Measurements from ENCODE around the gene DNAAF5. TPM values are rescaled to one million over a fixed set of nuclear protein-coding genes. Genes with fewer than 3 reads are reported as not detected.

DNAAF5 gene
- total RNA-seq, 2 experiments from 2014 or later: 42.6 to 58.5 TPM

- peaks cover 35% of the 10 kb centered on the region for H3K4me1 ChIP-seq (ENCODE audit: insufficient read depth, low read length, poor library complexity, severe bottlenecking)
- intact Hi-C loops (cut with micrococcal nuclease; ENCODE audit: unreplicated experiment): loop anchor here (1.0 to 5.0 kb wide), 2 partner anchors 60 to 89 kb away; partner anchors contain the start of genes DNAAF5, GET4 and PRKAR1B
- H3K27ac ChIP-seq (ENCODE audit: low read depth, low read length, poor library complexity, severe bottlenecking): no peak overlapping the region
- no TSS peak for BruUV-seq (replicated peaks)
- no peaks in the 10 kb centered on the region for H3K9me3 ChIP-seq (ENCODE audit: low read length)
- peak; percentile 99 for DNase-seq (ENCODE audit: low spot score)
- no peaks in the 10 kb centered on the region for H3K9me2 ChIP-seq (ENCODE audit: insufficient read depth, low read length)
- H3K4me3 ChIP-seq (ENCODE audit: low read depth, low read length, poor library complexity, severe bottlenecking): peak overlapping the region; percentile 84
- H2AFZ ChIP-seq (ENCODE audit: low read length): peak overlapping the region; percentile 77; the same call in 1 of the 2 replicates
- peaks cover 16% of the 10 kb centered on the region for H4K20me1 ChIP-seq (ENCODE audit: insufficient read depth, low read length)
- ChIA-PET CTCF (ENCODE audit: unreplicated experiment) (no interaction called here), POLR2A (interaction anchor here (0.6 to 1.1 kb wide), 4 partner anchors 10 to 26 kb away, joined by 3 to 7 read pairs (median 4); no protein-coding TSS in a partner anchor)
- TF ChIP-seq EZH2phosphoT487 (IDR thresholded peaks at IDR 0.05; ENCODE audit: borderline replicate concordance, low read depth, low read length) (no peak), CTCF (conservative IDR thresholded peaks at IDR 0.05; ENCODE audit: low read length) (no peak)
- peaks cover 43% of the 10 kb centered on the region for H3K79me2 ChIP-seq (ENCODE audit: insufficient read depth, low read depth, low read length)
- peak overlapping the region; percentile 97 for H3K4me2 ChIP-seq (ENCODE audit: low read length)
- H3K36me3 ChIP-seq (ENCODE audit: insufficient read depth, low read length): peaks cover 8% of the 10 kb centered on the region
These were observed 89.8 kb downstream of the DNAAF5 start for GRCh38 chr7:816300-816750.

- POLR2A ChIA-PET: interaction anchor here (0.6 to 1.1 kb wide), 3 partner anchors 17 to 27 kb away, joined by 3 to 7 read pairs (median 4); no protein-coding TSS in a partner anchor
- intact Hi-C loops (cut with micrococcal nuclease; ENCODE audit: unreplicated experiment): loop anchor here (1.0 to 5.0 kb wide), 2 partner anchors 59 to 90 kb away; partner anchors contain the start of genes DNAAF5, GET4 and PRKAR1B
- no TSS peak for BruUV-seq (replicated peaks)
- peaks cover 16% of the 10 kb centered on the region for H4K20me1 ChIP-seq (ENCODE audit: insufficient read depth, low read length)
- peaks cover 35% of the 10 kb centered on the region for H3K4me1 ChIP-seq (ENCODE audit: insufficient read depth, low read length, poor library complexity, severe bottlenecking)
- no peaks in the 10 kb centered on the region for H3K9me2 ChIP-seq (ENCODE audit: insufficient read depth, low read length)
- no peak overlapping the region; the same call in 1 of the 2 replicates for H2AFZ ChIP-seq (ENCODE audit: low read length)
- peaks cover 50% of the 10 kb centered on the region for H3K79me2 ChIP-seq (ENCODE audit: insufficient read depth, low read depth, low read length)
- no peaks in the 10 kb centered on the region for H3K9me3 ChIP-seq (ENCODE audit: low read length)
- H3K36me3 ChIP-seq (ENCODE audit: insufficient read depth, low read length): peaks cover 8% of the 10 kb centered on the region
- DNase-seq (ENCODE audit: low spot score): peak; percentile 46
- no peak overlapping the region for H3K27ac ChIP-seq (ENCODE audit: low read depth, low read length, poor library complexity, severe bottlenecking)
- peak overlapping the region; percentile 90 for H3K4me2 ChIP-seq (ENCODE audit: low read length)
- H3K4me3 ChIP-seq (ENCODE audit: low read depth, low read length, poor library complexity, severe bottlenecking): peak overlapping the region; percentile 84
- TF ChIP-seq EZH2phosphoT487 (IDR thresholded peaks at IDR 0.05; ENCODE audit: borderline replicate concordance, low read depth, low read length): no peak
- TF ChIP-seq CTCF (conservative IDR thresholded peaks at IDR 0.05; ENCODE audit: low read length): no peak
- CTCF ChIA-PET (ENCODE audit: unreplicated experiment): no interaction called here
These were observed 90.5 kb downstream of the DNAAF5 start for GRCh38 chr7:816751-817671.
